ENCODE results near the gene ZFC3H1. TPM values are rescaled to one million over a fixed set of nuclear protein-coding genes. Genes with fewer than 3 reads are reported as not detected.

ZFC3H1 gene
- total RNA-seq, 1 experiment from 2014 or later = 37.1 TPM

DNA sequence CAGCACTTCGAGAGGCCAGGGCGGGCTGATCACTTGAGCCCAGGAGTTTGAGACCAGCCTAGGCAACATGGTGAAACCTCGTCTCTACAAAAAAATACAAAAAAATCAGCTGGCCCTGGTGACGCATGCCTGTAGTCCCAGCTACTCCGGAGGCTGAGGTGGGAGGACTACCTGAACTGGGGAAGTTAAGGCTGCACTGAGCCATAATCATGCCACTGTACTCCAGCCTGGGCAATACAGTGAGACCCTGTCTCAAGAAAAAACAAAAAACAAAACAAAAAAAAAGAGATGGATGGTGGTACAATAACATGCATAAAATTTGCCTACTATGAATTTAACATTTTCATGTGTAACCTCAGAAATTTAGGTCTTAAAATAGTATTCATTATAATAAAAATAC is 2.6 kb upstream of the ZFC3H1 start:
- BruUV-seq (replicated peaks) = no TSS peak
- Histone ChIP-seq H3K9ac (ENCODE audit: low read length) (no peak overlapping the region), H3K79me2 (ENCODE audit: insufficient read depth, low read length) (peaks cover 46% of the 10 kb centered on the region), H3K9me2 (ENCODE audit: insufficient read depth) (peaks cover 3% of the 10 kb centered on the region; the same call in 1 of the 2 replicates), H3K27me3 (ENCODE audit: insufficient read depth, low read length) (no peaks in the 10 kb centered on the region), H3K36me3 (ENCODE audit: control insufficient read depth in 1 of 2, insufficient read depth in 2 of 2, low read length in 2 of 2) (no peaks in the 10 kb centered on the region), H3K4me2 (ENCODE audit: low read length) (no peak overlapping the region), H3K27ac (ENCODE audit: low read depth, low read length) (no peak overlapping the region), H3K9me3 (ENCODE audit: control insufficient read depth in 1 of 2, insufficient read depth in 1 of 2, low read depth in 1 of 2, low read length in 2 of 2) (no peaks in the 10 kb centered on the region), H2AFZ (ENCODE audit: low read depth, low read length, poor library complexity, severe bottlenecking) (no peak overlapping the region), H3K4me3 (replicated peaks in 1 of 2; ENCODE audit: low read depth in 1 of 2, low read length in 2 of 2) (no peak overlapping the region), H4K20me1 (ENCODE audit: insufficient read depth) (peaks cover 11% of the 10 kb centered on the region; the same call in 1 of the 2 replicates), H3K4me1 (ENCODE audit: control insufficient read depth in 1 of 2, insufficient read depth in 2 of 2, low read length in 2 of 2) (peaks cover 11 to 18% of the 10 kb centered on the region in 2 experiments)
- ChIA-PET CTCF (no interaction called here), RAD21 (ENCODE audit: low non-redundant PET in 1 of 2, low total read pairs in 2 of 2, uncharacterized antibody in 2 of 2, unreplicated experiment in 2 of 2) (no interaction called here), POLR2A (no interaction called here)
- TF ChIP-seq POLR2AphosphoS5 (IDR thresholded peaks at IDR 0.05; ENCODE audit: low read depth, low read length) (no peak), YY1 (IDR thresholded peaks at IDR 0.05; ENCODE audit: extremely low read depth, insufficient replicate concordance, low read depth, low read length) (no peak), CBX3 (IDR thresholded peaks at IDR 0.05; ENCODE audit: low read depth) (no peak), JUND (IDR thresholded peaks at IDR 0.05) (no peak), POLR2A (IDR thresholded peaks at IDR 0.05; ENCODE audit: borderline replicate concordance, extremely low read depth, insufficient read depth, insufficient read length) (no peak), EZH2phosphoT487 (IDR thresholded peaks at IDR 0.05; ENCODE audit: borderline replicate concordance) (no peak)
- ATAC-seq = no peak
- no peak for DNase-seq (ENCODE audit: low read depth, low spot score)
- intact Hi-C loops (cut with micrococcal nuclease) = no loop called here

DNA sequence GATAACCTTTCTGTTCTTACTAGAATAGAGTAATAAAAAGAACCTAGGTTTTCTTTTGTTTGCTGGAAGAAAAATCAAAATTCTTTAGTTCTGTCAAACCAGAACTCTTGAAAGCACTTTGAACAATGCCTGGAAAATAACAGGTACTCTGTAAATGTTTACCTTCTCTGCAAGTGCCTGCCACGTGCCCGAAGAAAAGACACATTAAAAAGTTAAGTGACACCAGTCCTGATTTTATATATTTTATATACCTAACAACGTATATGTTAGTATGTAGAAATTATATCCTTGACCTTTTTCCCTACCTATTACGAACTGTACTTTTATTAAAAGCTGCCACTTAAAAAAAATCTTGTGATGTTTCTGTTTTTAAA is 1.4 kb upstream of the ZFC3H1 start:
- H3K9me3 ChIP-seq (ENCODE audit: control insufficient read depth in 1 of 2, insufficient read depth in 1 of 2, low read depth in 1 of 2, low read length in 2 of 2) = no peaks in the 10 kb centered on the region
- peak overlapping the region; percentile 81 to 97 for H3K4me3 ChIP-seq (replicated peaks in 1 of 2; ENCODE audit: low read depth in 1 of 2, low read length in 2 of 2)
- peaks cover 58% of the 10 kb centered on the region for H3K79me2 ChIP-seq (ENCODE audit: insufficient read depth, low read length)
- DNase-seq (ENCODE audit: low read depth, low spot score) (no peak), ATAC-seq (no peak)
- no peaks in the 10 kb centered on the region for H3K27me3 ChIP-seq (ENCODE audit: insufficient read depth, low read length)
- ChIA-PET POLR2A (no interaction called here), RAD21 (ENCODE audit: low non-redundant PET in 1 of 2, low total read pairs in 2 of 2, uncharacterized antibody in 2 of 2, unreplicated experiment in 2 of 2) (no interaction called here), CTCF (no interaction called here)
- H3K4me1 ChIP-seq (ENCODE audit: control insufficient read depth in 1 of 2, insufficient read depth in 2 of 2, low read length in 2 of 2) = peaks cover 11 to 18% of the 10 kb centered on the region in 2 experiments
- H3K36me3 ChIP-seq (ENCODE audit: control insufficient read depth in 1 of 2, insufficient read depth in 2 of 2, low read length in 2 of 2) = peaks cover 0 to 2% of the 10 kb centered on the region in 2 experiments; a peak in 2 of 4 replicates
- TF ChIP-seq YY1 (IDR thresholded peaks at IDR 0.05; ENCODE audit: extremely low read depth, insufficient replicate concordance, low read depth, low read length) = no peak
- TF ChIP-seq CEBPB (IDR thresholded peaks at IDR 0.05; ENCODE audit: low read depth) = no peak
- no peak for TF ChIP-seq ZFX (IDR thresholded peaks at IDR 0.05)
- no peak for TF ChIP-seq FOSL1 (IDR thresholded peaks at IDR 0.05; ENCODE audit: low read depth)
- no peak for TF ChIP-seq SIN3A (IDR thresholded peaks at IDR 0.05; ENCODE audit: low read depth)
- TF ChIP-seq EZH2 (IDR thresholded peaks at IDR 0.05) = no peak
- TF ChIP-seq, protein P1, sequence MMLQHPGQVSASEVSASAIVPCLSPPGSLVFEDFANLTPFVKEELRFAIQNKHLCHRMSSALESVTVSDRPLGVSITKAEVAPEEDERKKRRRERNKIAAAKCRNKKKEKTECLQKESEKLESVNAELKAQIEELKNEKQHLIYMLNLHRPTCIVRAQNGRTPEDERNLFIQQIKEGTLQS (IDR thresholded peaks at IDR 0.05) = no peak
- no peak for TF ChIP-seq SRF (IDR thresholded peaks at IDR 0.05; ENCODE audit: low read depth)
- no TSS peak for BruUV-seq (replicated peaks)
- H4K20me1 ChIP-seq (ENCODE audit: insufficient read depth) = peaks cover 11% of the 10 kb centered on the region; the same call in 1 of the 2 replicates
- peak overlapping the region; percentile 75 for H3K4me2 ChIP-seq (ENCODE audit: low read length)
- H3K9ac ChIP-seq (ENCODE audit: low read length) = peak overlapping the region; percentile 87
- H3K27ac ChIP-seq (ENCODE audit: low read depth, low read length) = peak overlapping the region; percentile 80; the same call in 1 of the 2 replicates
- intact Hi-C loops (cut with micrococcal nuclease) = no loop called here
- no peak overlapping the region for H2AFZ ChIP-seq (ENCODE audit: low read depth, low read length, poor library complexity, severe bottlenecking)
- peaks cover 3% of the 10 kb centered on the region; the same call in 1 of the 2 replicates for H3K9me2 ChIP-seq (ENCODE audit: insufficient read depth)

All from HCT116 (cell line).